Peyer's patch (tissue), 4 donors: ENCODE data around the gene TCF7L2.

Source experiments
- POLR2A ChIP-seq, 2 donors: fragments of 450-650 bp; IDR thresholded peaks; one replicate each; pipeline ENCODE4 v1.5.1; 2017; ENCODE audit warnings: antibody characterized with exemption in 2 of 2, mild to moderate bottlenecking in 2 of 2, moderate library complexity in 2 of 2
- TF ChIP-seq, protein P1 (sequence below), 6 experiments: fragments of 450-650 bp in 4 of 6; fragments of 200-600 bp in 2 of 6; sonication (generic) in 1 of 6; IDR thresholded peaks; one replicate each; pipeline ENCODE4 v1.5.1; 2017 to 2019; ENCODE audit warnings: antibody characterized with exemption in 6 of 6, mild to moderate bottlenecking in 3 of 6, moderate library complexity in 1 of 6

DNA sequence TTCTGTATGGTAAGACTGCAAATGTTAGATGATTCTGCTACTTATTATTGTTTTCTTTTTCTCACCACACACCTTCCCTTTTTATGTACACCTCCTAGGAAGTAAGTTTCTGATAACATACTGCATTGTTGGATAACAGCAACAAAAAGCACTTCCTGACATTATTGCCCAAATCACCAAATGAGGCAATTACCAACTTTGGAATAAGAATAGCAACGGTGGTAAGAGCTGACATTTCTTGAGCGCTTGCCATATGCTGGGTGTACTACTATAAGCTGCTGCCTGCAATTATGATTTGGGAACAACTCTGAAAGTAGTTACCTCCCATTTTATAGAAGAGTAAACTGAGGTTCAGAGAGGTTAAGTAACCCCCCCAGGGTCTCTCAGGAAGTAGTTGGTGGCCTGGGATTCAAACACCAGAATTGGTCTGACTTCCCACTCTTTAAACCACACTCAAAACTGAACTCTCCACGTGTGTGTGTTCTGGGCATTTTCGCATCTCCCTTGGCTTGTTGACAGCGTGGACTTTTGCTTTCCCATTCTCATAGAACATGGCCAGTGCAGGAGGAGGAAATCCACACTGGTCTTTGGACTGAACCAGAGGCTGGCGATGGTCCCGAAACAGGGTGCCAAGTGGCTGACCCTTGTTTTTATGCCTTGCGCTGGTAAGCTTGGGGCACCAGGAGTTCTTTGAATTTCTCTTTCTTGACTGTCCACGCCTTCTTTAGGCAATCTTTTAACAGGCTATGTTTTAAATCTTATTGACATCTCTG lies 71.4 kb downstream of the TCF7L2 start:
- TF ChIP-seq, protein P1, sequence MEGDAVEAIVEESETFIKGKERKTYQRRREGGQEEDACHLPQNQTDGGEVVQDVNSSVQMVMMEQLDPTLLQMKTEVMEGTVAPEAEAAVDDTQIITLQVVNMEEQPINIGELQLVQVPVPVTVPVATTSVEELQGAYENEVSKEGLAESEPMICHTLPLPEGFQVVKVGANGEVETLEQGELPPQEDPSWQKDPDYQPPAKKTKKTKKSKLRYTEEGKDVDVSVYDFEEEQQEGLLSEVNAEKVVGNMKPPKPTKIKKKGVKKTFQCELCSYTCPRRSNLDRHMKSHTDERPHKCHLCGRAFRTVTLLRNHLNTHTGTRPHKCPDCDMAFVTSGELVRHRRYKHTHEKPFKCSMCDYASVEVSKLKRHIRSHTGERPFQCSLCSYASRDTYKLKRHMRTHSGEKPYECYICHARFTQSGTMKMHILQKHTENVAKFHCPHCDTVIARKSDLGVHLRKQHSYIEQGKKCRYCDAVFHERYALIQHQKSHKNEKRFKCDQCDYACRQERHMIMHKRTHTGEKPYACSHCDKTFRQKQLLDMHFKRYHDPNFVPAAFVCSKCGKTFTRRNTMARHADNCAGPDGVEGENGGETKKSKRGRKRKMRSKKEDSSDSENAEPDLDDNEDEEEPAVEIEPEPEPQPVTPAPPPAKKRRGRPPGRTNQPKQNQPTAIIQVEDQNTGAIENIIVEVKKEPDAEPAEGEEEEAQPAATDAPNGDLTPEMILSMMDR (IDR thresholded peaks at IDR 0.05), result no peak
- no peak for TF ChIP-seq POLR2A (IDR thresholded peaks at IDR 0.05)
